Left lung (tissue), 10 donors: ENCODE results near the gene DCBLD1. TPM values are rescaled to one million over a fixed set of nuclear protein-coding genes. Genes with fewer than 3 reads are reported as not detected.

Experiments
- ATAC-seq: fragments of 200-7000 bp; cut with Tn5 transposase; one replicate; pipeline ENCODE4 v1.9.1; 2020; ENCODE audit warnings: moderate library complexity
- DNase-seq, 4 donors: peaks; one replicate each; pipeline ENCODE4 v3.0.0-alpha.2; 2013 to 2020
- H3K27ac ChIP-seq, 2 donors: fragments of 200-600 bp; sonication (generic) in 1 of 2; one replicate each; pipeline versions ENCODE4 v1.5.0 to v1.8.0; 2020 to 2021
- H3K27me3 ChIP-seq, 2 donors: fragments of 200-600 bp; sonication (generic) in 1 of 2; one replicate each; pipeline versions ENCODE4 v1.5.0 to v1.8.0; 2020 to 2021
- H3K36me3 ChIP-seq, 2 donors: fragments of 200-600 bp; sonication (generic) in 1 of 2; one replicate each; pipeline versions ENCODE4 v1.5.0 to v1.8.0; 2020 to 2021
- H3K4me1 ChIP-seq, 2 donors: fragments of 200-600 bp; one replicate each; pipeline ENCODE4 v1.8.0; 2021
- H3K4me3 ChIP-seq, 2 donors: fragments of 200-600 bp; sonication (generic) in 1 of 2; one replicate each; pipeline versions ENCODE4 v1.5.0 to v1.8.0; 2020 to 2021; ENCODE audit warnings: mild to moderate bottlenecking in 1 of 2
- H3K9me3 ChIP-seq, 2 donors: fragments of 200-600 bp; sonication (generic) in 1 of 2; one replicate each; pipeline versions ENCODE4 v1.5.0 to v1.8.0; 2020 to 2021
- CTCF ChIP-seq, 2 donors: fragments of 200-600 bp; sonication (generic) in 1 of 2; IDR thresholded peaks; one replicate each; pipeline versions ENCODE4 v1.5.0 to v1.8.0; 2021; ENCODE audit warnings: antibody characterized with exemption in 2 of 2
- intact Hi-C, 2 donors: fragments of 100-400 bp; cut with DNase I; formaldehyde crosslinking; loops; one replicate each; pipeline versions ENCODE4 v1.11.2 to v1.14.2; 2022
- polyA plus RNA-seq, 6 donors: library from polyadenylated mRNA; unstranded; fragments of 120-200 nt; gene quantifications; one replicate each; pipeline ENCODE4 v1.2.1, GENCODE V29; 2013; ENCODE audit not compliant: insufficient read length in 6 of 6
- total RNA-seq, 2 donors: library from RNA; stranded (reverse); fragmentation: NEBNext Ultra II Directional; extraction: Animal tissue kit (Norgen Biotek cat#: 25700); gene quantifications; one replicate each; pipeline ENCODE4 v1.2.1, GENCODE V29; 2021
- donor health status: DM: no; HTN: yes; CAD: no.
- donor health status: DM: no; HTN: no; CAD: no.

DCBLD1 gene
- total and polyA plus RNA-seq, 8 donors, result 20.8 to 55.8 (median 35.8) TPM

- H3K9me3 ChIP-seq, result no peaks in the 10 kb centered on the region
- peaks cover 0 to 9% of the 10 kb centered on the region in 2 donors for H3K27me3 ChIP-seq
- no peak for TF ChIP-seq CTCF (IDR thresholded peaks at IDR 0.05)
- H3K27ac ChIP-seq, result no peak overlapping the region
- H3K4me1 ChIP-seq, result peaks cover 6 to 11% of the 10 kb centered on the region in 2 donors
- DNase-seq (no peak), ATAC-seq (no peak)
- intact Hi-C loops, result loop anchor here (10.0 kb wide), 1 partner anchor 95 kb away; no protein-coding TSS in a partner anchor
- H3K36me3 ChIP-seq, result peaks cover 3 to 33% of the 10 kb centered on the region in 2 donors
- no peak overlapping the region for H3K4me3 ChIP-seq
Observed at GRCh38 chr6:117550078-117550600, 67.7 kb downstream of the DCBLD1 start.

- intact Hi-C loops, result loop anchor here (10.0 kb wide), 1 partner anchor 96 kb away; no protein-coding TSS in a partner anchor
- Histone ChIP-seq H3K4me3 (no peak overlapping the region), H3K27ac (no peak overlapping the region), H3K36me3 (peaks cover 3 to 27% of the 10 kb centered on the region in 2 donors), H3K27me3 (peaks cover 0 to 9% of the 10 kb centered on the region in 2 donors), H3K9me3 (no peaks in the 10 kb centered on the region), H3K4me1 (peaks cover 6 to 13% of the 10 kb centered on the region in 2 donors)
- ATAC-seq, result peak; percentile 6
- TF ChIP-seq CTCF (IDR thresholded peaks at IDR 0.05), result no peak
- DNase-seq, result no peak
Observed at GRCh38 chr6:117550618-117551242, 68.3 kb downstream of the DCBLD1 start.

GRCh38 chr6:117552618-117553017 lies 70.1 kb downstream of the DCBLD1 start:
- peaks cover 0 to 9% of the 10 kb centered on the region in 2 donors for H3K27me3 ChIP-seq
- no peak overlapping the region for H3K4me3 ChIP-seq
- no peak for TF ChIP-seq CTCF (IDR thresholded peaks at IDR 0.05)
- no peak overlapping the region for H3K27ac ChIP-seq
- intact Hi-C loops, result loop anchor here (10.0 kb wide), 1 partner anchor 98 kb away; no protein-coding TSS in a partner anchor
- peaks cover 6 to 16% of the 10 kb centered on the region in 2 donors for H3K4me1 ChIP-seq
- no peaks in the 10 kb centered on the region for H3K9me3 ChIP-seq
- H3K36me3 ChIP-seq, result peaks cover 0 to 8% of the 10 kb centered on the region in 2 donors
- DNase-seq (no peak), ATAC-seq (no peak)

- H3K4me3 ChIP-seq, result no peak overlapping the region
- peaks cover 0 to 3% of the 10 kb centered on the region in 2 donors for H3K36me3 ChIP-seq
- H3K9me3 ChIP-seq, result no peaks in the 10 kb centered on the region
- H3K27me3 ChIP-seq, result peaks cover 0 to 3% of the 10 kb centered on the region in 2 donors
- no peak for TF ChIP-seq CTCF (IDR thresholded peaks at IDR 0.05)
- intact Hi-C loops, result loop anchor here (10.0 kb wide), 1 partner anchor 98 kb away; no protein-coding TSS in a partner anchor
- DNase-seq (no peak), ATAC-seq (no peak)
- H3K27ac ChIP-seq, result no peak overlapping the region
- peaks cover 5 to 14% of the 10 kb centered on the region in 2 donors for H3K4me1 ChIP-seq
Observed at GRCh38 chr6:117553142-117553541, 70.7 kb downstream of the DCBLD1 start.

GRCh38 chr6:117555262-117555849 lies 72.9 kb downstream of the DCBLD1 start:
- TF ChIP-seq CTCF (IDR thresholded peaks at IDR 0.05), result no peak
- no peaks in the 10 kb centered on the region for H3K36me3 ChIP-seq
- no peak overlapping the region for H3K4me3 ChIP-seq
- H3K9me3 ChIP-seq, result no peaks in the 10 kb centered on the region
- DNase-seq (no peak), ATAC-seq (no peak)
- H3K27ac ChIP-seq, result no peak overlapping the region
- no peaks in the 10 kb centered on the region for H3K27me3 ChIP-seq
- intact Hi-C loops, result loop anchor here (10.0 kb wide), 1 partner anchor 101 kb away; no protein-coding TSS in a partner anchor
- peaks cover 0 to 4% of the 10 kb centered on the region in 2 donors for H3K4me1 ChIP-seq
